IPS-15b (cell line): ENCODE results near the gene ST3GAL3.
"Not testable (repeated sequence)": the region's sequence is repeated elsewhere in the genome, so short reads cannot be mapped to it uniquely, and the experiment has no call there.

Experiments
- H3K27me3 ChIP-seq: one replicate; pipeline ENCODE4 v1.6.1; 2013; ENCODE audit warnings: low read length; ENCODE audit not compliant: control insufficient read depth, insufficient read depth
- H3K36me3 ChIP-seq: one replicate; pipeline ENCODE4 v1.6.1; 2013; ENCODE audit warnings: low read length; ENCODE audit not compliant: control insufficient read depth, insufficient read depth
- H3K4me1 ChIP-seq: one replicate; pipeline ENCODE4 v1.6.1; 2013; ENCODE audit warnings: mild to moderate bottlenecking, low read length; ENCODE audit not compliant: control insufficient read depth, insufficient read depth
- H3K4me3 ChIP-seq: one replicate; pipeline ENCODE4 v1.5.1; 2013; ENCODE audit warnings: low read depth, low read length
- H3K9ac ChIP-seq: one replicate; pipeline ENCODE4 v1.6.1; 2013; ENCODE audit warnings: low read depth, mild to moderate bottlenecking, low read length
- H3K9me3 ChIP-seq: one replicate; pipeline ENCODE4 v1.6.1; 2013; ENCODE audit warnings: mild to moderate bottlenecking, low read length; ENCODE audit not compliant: control insufficient read depth, insufficient read depth

Gene ST3GAL3

GRCh38 chr1:43705982-43706597, 1.2 kb upstream of the ST3GAL3 start:
- peaks cover 27% of the 10 kb centered on the region for H3K36me3 ChIP-seq
- peak overlapping the region; percentile 96 for H3K9ac ChIP-seq
- no peaks in the 10 kb centered on the region for H3K27me3 ChIP-seq
- H3K4me3 ChIP-seq, result peak overlapping the region; percentile 96
- H3K4me1 ChIP-seq, result peaks cover 6% of the 10 kb centered on the region
- H3K9me3 ChIP-seq, result no peaks in the 10 kb centered on the region

DNA sequence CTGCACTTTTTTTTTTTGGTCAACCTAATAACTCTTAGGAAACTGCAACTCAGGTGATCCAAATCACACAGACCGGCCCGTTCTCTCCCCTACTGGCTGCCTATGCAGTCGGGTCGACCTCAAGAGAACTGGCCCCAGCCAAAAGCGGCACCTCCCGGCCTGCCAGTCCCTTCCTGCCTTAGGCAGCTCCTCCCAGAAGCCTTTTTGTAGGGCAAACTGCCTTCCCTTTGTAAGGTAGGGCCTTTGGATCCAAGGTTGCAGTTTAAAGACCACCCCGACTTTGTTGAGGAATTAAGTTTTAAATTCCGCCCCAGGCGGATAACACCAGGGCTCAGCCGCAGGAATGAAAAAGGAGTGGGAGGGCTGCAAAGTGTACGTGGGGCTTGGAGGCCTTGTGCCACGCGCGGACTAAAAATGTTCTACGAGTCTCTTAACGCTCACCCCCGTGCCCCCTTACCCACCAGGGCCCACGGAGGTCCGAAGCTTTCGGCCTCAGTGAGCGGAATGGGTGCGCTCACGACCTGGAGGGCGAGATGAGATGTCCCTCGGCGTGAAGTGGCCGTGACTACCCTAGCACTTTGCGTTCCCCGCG, 642 bp upstream of the ST3GAL3 start:
- H3K4me3 ChIP-seq, result peak overlapping the region; percentile 96
- H3K36me3 ChIP-seq, result peaks cover 23% of the 10 kb centered on the region
- no peaks in the 10 kb centered on the region for H3K9me3 ChIP-seq
- peaks cover 6% of the 10 kb centered on the region for H3K4me1 ChIP-seq
- no peaks in the 10 kb centered on the region for H3K27me3 ChIP-seq
- H3K9ac ChIP-seq, result peak overlapping the region; percentile 96

DNA sequence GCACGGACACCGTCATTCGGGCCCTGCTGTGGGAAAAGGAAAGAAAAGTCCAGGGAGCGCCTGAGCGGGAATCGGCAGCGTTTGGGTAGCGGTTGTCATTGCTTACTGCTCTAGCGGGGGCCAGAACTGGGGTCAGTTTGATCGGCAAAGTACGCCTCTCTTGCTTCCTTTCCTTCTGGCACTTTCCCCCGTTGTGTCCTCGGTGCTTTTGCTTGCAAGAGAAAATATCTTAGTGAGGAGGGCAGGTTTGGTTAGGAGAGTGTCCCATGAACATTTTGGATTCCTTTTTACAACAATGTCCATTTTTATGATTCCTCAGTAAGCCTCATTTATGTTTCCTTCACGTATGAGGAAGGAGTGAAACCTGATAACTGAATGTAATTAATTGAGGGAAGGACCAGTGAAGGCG, 670 bp downstream of the ST3GAL3 start:
- Histone ChIP-seq H3K4me3 (peak overlapping the region; percentile 96), H3K36me3 (peaks cover 16% of the 10 kb centered on the region), H3K27me3 (no peaks in the 10 kb centered on the region), H3K9me3 (no peaks in the 10 kb centered on the region), H3K4me1 (peaks cover 6% of the 10 kb centered on the region), H3K9ac (no peak overlapping the region)

DNA sequence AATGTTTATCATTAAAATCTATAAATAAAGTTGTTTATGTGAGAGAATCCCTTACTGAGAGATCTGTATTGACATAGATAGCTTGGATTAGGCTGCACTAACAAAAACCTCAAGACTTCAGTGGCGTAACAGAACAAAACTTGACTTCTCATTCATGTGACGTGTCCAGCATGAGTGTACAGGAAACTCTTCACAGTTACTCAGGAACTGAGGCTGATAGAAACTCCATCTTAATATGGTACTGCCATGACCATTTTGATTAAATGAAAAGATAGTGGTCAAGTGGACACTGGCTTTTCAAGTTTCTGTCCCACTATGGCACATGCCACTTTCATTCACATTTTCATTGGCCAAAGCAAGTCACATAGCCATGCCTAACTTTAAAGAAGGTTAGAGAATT, 3.7 kb downstream of the ST3GAL3 start:
- Histone ChIP-seq H3K27me3 (no peaks in the 10 kb centered on the region), H3K9ac (no peak overlapping the region), H3K36me3 (no peaks in the 10 kb centered on the region), H3K4me1 (peaks cover 2% of the 10 kb centered on the region), H3K9me3 (no peaks in the 10 kb centered on the region), H3K4me3 (no peak overlapping the region)

- no peaks in the 10 kb centered on the region for H3K27me3 ChIP-seq
- H3K9me3 ChIP-seq, result no peaks in the 10 kb centered on the region
- H3K4me1 ChIP-seq, result no peaks in the 10 kb centered on the region
- H3K4me3 ChIP-seq, result no peak overlapping the region
- no peak overlapping the region for H3K9ac ChIP-seq
- H3K36me3 ChIP-seq, result no peaks in the 10 kb centered on the region
These were observed 4.4 kb downstream of the ST3GAL3 start for GRCh38 chr1:43711524-43712386.

DNA sequence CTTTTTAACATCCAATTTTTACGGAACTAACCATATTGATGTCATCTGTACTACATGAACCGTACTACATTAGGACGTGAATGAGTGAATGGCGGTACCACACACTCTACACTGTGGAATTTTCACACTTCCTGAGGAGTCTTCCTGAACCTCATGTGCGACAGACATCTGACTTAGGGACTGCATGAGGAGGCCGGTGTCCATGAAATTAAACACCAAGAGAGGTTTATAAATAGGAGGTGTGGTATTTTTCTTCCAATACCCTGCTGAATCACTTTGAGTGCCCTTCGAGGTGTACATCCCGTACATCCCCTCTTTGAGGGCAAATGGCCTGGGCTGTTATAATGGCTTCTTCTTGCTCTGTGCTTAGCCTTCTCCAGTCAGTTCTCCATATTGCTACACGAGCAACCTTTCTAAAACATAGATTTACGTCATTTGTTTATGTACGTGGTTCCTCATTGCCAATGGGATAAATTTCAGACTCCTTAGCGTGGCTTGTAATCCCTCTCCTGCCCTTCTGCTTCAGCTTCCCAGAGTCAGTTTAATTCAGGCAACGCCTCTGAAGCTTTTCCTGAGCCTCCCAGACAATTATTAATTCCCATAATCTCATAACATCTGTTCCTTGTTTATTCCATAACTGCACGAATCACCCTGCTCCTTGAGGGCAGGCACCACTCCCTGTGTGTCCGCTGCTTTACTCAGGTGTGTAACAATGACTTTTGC, 9.4 kb downstream of the ST3GAL3 start:
- H3K36me3 ChIP-seq, result no peaks in the 10 kb centered on the region
- H3K4me1 ChIP-seq, result no peaks in the 10 kb centered on the region
- no peaks in the 10 kb centered on the region for H3K9me3 ChIP-seq
- no peak overlapping the region for H3K9ac ChIP-seq
- H3K27me3 ChIP-seq, result no peaks in the 10 kb centered on the region
- no peak overlapping the region for H3K4me3 ChIP-seq

- Histone ChIP-seq H3K36me3 (no peaks in the 10 kb centered on the region), H3K9ac (no peak overlapping the region), H3K4me1 (no peaks in the 10 kb centered on the region), H3K27me3 (no peaks in the 10 kb centered on the region), H3K4me3 (no peak overlapping the region), H3K9me3 (no peaks in the 10 kb centered on the region)
These were observed 11.7 kb downstream of the ST3GAL3 start for GRCh38 chr1:43719063-43719462.

DNA sequence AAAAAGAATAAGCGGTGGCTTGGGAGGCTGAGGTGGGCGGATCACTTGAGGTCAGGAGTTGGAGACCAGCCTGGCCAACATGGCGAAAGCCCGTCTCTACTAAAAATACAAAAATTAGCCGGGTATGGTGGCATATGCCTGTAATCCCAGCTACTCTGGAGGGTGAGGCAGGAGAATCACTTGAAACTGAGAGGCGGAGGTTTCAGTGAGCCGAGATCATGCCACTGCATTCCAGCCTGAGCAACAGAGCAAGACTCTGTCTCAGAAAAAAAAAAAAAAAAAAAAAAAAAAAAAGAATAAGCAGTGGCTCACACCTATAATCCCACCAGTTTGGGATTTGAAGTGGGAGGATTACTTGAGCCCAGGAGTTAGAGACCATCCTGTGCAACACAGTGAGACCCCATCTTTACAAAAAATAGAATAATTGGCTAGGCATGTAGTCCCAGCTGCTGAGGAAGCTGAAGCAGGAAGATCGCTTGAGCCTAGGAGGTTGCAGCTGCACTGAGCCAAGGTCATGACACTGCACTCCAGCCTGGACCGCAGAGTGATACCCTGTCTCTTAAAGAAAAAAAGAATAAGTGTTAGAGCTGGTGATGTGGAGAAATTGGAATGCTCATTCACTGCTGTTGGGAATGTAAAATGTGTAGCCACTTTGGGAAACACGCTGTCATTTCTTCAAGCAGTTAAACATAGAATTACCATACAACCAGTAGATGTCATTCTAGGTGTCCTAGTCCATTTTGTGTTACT, 12.5 kb downstream of the ST3GAL3 start:
- not testable (repeated sequence) for H3K4me1 ChIP-seq, H3K9ac ChIP-seq, H3K27me3 ChIP-seq, H3K4me3 ChIP-seq, H3K36me3 ChIP-seq, H3K9me3 ChIP-seq

- Histone ChIP-seq H3K9me3 (no peaks in the 10 kb centered on the region), H3K36me3 (no peaks in the 10 kb centered on the region), H3K4me3 (no peak overlapping the region), H3K4me1 (no peaks in the 10 kb centered on the region), H3K27me3 (no peaks in the 10 kb centered on the region), H3K9ac (no peak overlapping the region)
These were observed 15.5 kb downstream of the ST3GAL3 start for GRCh38 chr1:43722810-43723209.

- no peaks in the 10 kb centered on the region for H3K4me1 ChIP-seq
- no peaks in the 10 kb centered on the region for H3K9me3 ChIP-seq
- H3K27me3 ChIP-seq, result no peaks in the 10 kb centered on the region
- H3K9ac ChIP-seq, result no peak overlapping the region
- no peaks in the 10 kb centered on the region for H3K36me3 ChIP-seq
- no peak overlapping the region for H3K4me3 ChIP-seq
These were observed 22.6 kb downstream of the ST3GAL3 start for GRCh38 chr1:43729816-43730463.
